Panc1 (cell line): Measurements from ENCODE around the gene KLHL35. TPM values are rescaled to one million over a fixed set of nuclear protein-coding genes. Genes with fewer than 3 reads are reported as not detected.

Source experiments
- ATAC-seq: fragments of 200-7000 bp; cut with Tn5 transposase; 2 replicates; pipeline ENCODE4 v1.9.1; 2020; ENCODE audit warnings: mild to moderate bottlenecking, moderate library complexity
- BruUV-seq: library from RNA; stranded (reverse); fragments of 400-500 nt; replicated peaks from 2 replicates; lab custom pipeline; 2021; lab: Mats Ljungman, UMichigan
- CTCF ChIA-PET: fragments of 300-600 bp; sonication (Branson Sonifier 250); formaldehyde crosslinking; loops from one replicate; lab custom pipeline; 2022; ENCODE audit warnings: antibody characterized with exemption; lab: Charles Lee
- POLR2A ChIA-PET: fragments of 300-600 bp; sonication (Branson Sonifier 250); formaldehyde crosslinking; loops from one replicate; lab custom pipeline; 2022; ENCODE audit warnings: antibody characterized with exemption; lab: Charles Lee
- DNase-seq: peaks from one replicate; pipeline ENCODE4 v3.0.0-alpha.2; 2010; ENCODE audit warnings: low read depth, low spot score
- H3K27ac ChIP-seq: 2 replicates; pipeline ENCODE4 v1.5.1; 2011; ENCODE audit warnings: mild to moderate bottlenecking, low read length, inconsistent platforms
- H3K27me3 ChIP-seq: fragments of 200-500 bp; sonication (Bioruptor generic); 2 replicates; pipeline ENCODE4 v1.6.0; 2014; ENCODE audit warnings: low read length, inconsistent platforms; ENCODE audit not compliant: control insufficient read depth, insufficient read depth
- H3K36me3 ChIP-seq: fragments of 200-500 bp; sonication (Bioruptor generic); 2 replicates; pipeline ENCODE4 v1.5.1; 2014; ENCODE audit warnings: inconsistent platforms, mild to moderate bottlenecking, low read length, moderate library complexity; ENCODE audit not compliant: control insufficient read depth, insufficient read depth
- H3K4me1 ChIP-seq: 2 replicates; pipeline ENCODE4 v1.5.1; 2011; ENCODE audit warnings: inconsistent platforms, mild to moderate bottlenecking, low read length, moderate library complexity; ENCODE audit not compliant: control insufficient read depth, insufficient read depth
- H3K4me3 ChIP-seq, 2 experiments: 2 replicates each; pipeline ENCODE4 v1.5.1; 2011 to 2012; ENCODE audit warnings: low read depth in 2 of 2, low read length in 2 of 2, mild to moderate bottlenecking in 2 of 2, inconsistent platforms in 1 of 2, moderate library complexity in 1 of 2
- H3K9me3 ChIP-seq: fragments of 200-500 bp; sonication (Bioruptor generic); 2 replicates; pipeline ENCODE4 v1.5.1; 2014; ENCODE audit warnings: low read depth, mild to moderate bottlenecking, inconsistent platforms, low read length, moderate library complexity; ENCODE audit not compliant: control insufficient read depth, insufficient read depth
- POLR2AphosphoS5 ChIP-seq: IDR thresholded peaks from 2 replicates; pipeline ENCODE4 v1.6.1; 2012; ENCODE audit warnings: mild to moderate bottlenecking, low read depth, low read length, moderate library complexity
- SIN3A ChIP-seq: IDR thresholded peaks from 2 replicates; pipeline ENCODE4 v1.6.1; 2012; ENCODE audit warnings: low read depth, mild to moderate bottlenecking, low read length, moderate library complexity, borderline replicate concordance; ENCODE audit not compliant: insufficient read depth
- TCF7L2 ChIP-seq: IDR thresholded peaks from 2 replicates; pipeline ENCODE4 v1.6.1; 2011; ENCODE audit warnings: mild to moderate bottlenecking, low read depth, low read length, inconsistent platforms
- in situ Hi-C: cut with HindIII; loops from 2 replicates; pipeline ENCODE4 v1.10.0; 2016; ENCODE audit warnings: low sequenced_read_pairs, low pct_unique_long_range_greater_than_20kb
- intact Hi-C: fragments of 100-400 bp; cut with micrococcal nuclease; formaldehyde crosslinking; loops from one replicate; pipeline ENCODE4 v1.10.0; 2022; ENCODE audit not compliant: unreplicated experiment
- total RNA-seq: library from RNA; stranded (reverse); gene quantifications from one replicate; pipeline ENCODE4 v1.2.1, GENCODE V29; 2021; ENCODE audit not compliant: unreplicated experiment
- TF ChIP-seq, protein P1 (sequence below): fragments of 450-650 bp; IDR thresholded peaks from 2 replicates; pipeline ENCODE4 v1.5.1; 2017; ENCODE audit warnings: mild to moderate bottlenecking
- TF ChIP-seq, protein P2 (sequence below), 2 experiments: IDR thresholded peaks; 2 replicates each; pipeline ENCODE4 v1.6.1; 2011 to 2012; ENCODE audit warnings: low read depth in 2 of 2, control low read depth in 1 of 2, low read length in 1 of 2, mild to moderate bottlenecking in 1 of 2, moderate library complexity in 1 of 2; ENCODE audit not compliant: insufficient read depth in 1 of 2

KLHL35 gene
- total RNA-seq, 1 experiment from 2014 or later: 10.9 TPM

GRCh38 chr11:75467881-75468280 lies 34.9 kb upstream of the KLHL35 start:
- in situ Hi-C loops (no loop called here), intact Hi-C loops (no loop called here)
- no peak overlapping the region for H3K27ac ChIP-seq
- no peak for DNase-seq
- TF ChIP-seq, protein P1, sequence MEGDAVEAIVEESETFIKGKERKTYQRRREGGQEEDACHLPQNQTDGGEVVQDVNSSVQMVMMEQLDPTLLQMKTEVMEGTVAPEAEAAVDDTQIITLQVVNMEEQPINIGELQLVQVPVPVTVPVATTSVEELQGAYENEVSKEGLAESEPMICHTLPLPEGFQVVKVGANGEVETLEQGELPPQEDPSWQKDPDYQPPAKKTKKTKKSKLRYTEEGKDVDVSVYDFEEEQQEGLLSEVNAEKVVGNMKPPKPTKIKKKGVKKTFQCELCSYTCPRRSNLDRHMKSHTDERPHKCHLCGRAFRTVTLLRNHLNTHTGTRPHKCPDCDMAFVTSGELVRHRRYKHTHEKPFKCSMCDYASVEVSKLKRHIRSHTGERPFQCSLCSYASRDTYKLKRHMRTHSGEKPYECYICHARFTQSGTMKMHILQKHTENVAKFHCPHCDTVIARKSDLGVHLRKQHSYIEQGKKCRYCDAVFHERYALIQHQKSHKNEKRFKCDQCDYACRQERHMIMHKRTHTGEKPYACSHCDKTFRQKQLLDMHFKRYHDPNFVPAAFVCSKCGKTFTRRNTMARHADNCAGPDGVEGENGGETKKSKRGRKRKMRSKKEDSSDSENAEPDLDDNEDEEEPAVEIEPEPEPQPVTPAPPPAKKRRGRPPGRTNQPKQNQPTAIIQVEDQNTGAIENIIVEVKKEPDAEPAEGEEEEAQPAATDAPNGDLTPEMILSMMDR: no peak
- TF ChIP-seq TCF7L2 (no peak), POLR2AphosphoS5 (no peak), SIN3A (no peak)
- TF ChIP-seq, protein P2, sequence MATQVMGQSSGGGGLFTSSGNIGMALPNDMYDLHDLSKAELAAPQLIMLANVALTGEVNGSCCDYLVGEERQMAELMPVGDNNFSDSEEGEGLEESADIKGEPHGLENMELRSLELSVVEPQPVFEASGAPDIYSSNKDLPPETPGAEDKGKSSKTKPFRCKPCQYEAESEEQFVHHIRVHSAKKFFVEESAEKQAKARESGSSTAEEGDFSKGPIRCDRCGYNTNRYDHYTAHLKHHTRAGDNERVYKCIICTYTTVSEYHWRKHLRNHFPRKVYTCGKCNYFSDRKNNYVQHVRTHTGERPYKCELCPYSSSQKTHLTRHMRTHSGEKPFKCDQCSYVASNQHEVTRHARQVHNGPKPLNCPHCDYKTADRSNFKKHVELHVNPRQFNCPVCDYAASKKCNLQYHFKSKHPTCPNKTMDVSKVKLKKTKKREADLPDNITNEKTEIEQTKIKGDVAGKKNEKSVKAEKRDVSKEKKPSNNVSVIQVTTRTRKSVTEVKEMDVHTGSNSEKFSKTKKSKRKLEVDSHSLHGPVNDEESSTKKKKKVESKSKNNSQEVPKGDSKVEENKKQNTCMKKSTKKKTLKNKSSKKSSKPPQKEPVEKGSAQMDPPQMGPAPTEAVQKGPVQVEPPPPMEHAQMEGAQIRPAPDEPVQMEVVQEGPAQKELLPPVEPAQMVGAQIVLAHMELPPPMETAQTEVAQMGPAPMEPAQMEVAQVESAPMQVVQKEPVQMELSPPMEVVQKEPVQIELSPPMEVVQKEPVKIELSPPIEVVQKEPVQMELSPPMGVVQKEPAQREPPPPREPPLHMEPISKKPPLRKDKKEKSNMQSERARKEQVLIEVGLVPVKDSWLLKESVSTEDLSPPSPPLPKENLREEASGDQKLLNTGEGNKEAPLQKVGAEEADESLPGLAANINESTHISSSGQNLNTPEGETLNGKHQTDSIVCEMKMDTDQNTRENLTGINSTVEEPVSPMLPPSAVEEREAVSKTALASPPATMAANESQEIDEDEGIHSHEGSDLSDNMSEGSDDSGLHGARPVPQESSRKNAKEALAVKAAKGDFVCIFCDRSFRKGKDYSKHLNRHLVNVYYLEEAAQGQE (IDR thresholded peaks at IDR 0.05; ENCODE audit: insufficient read depth in 1 of 2, low read depth in 2 of 2, low read length in 1 of 2): no peak
- no peak for ATAC-seq
- BruUV-seq: no TSS peak
- no peaks in the 10 kb centered on the region for H3K9me3 ChIP-seq
- H3K36me3 ChIP-seq: no peaks in the 10 kb centered on the region
- ChIA-PET POLR2A (no interaction called here), CTCF (no interaction called here)
- no peaks in the 10 kb centered on the region for H3K27me3 ChIP-seq
- no peak overlapping the region for H3K4me3 ChIP-seq
- H3K4me1 ChIP-seq: no peaks in the 10 kb centered on the region

DNA sequence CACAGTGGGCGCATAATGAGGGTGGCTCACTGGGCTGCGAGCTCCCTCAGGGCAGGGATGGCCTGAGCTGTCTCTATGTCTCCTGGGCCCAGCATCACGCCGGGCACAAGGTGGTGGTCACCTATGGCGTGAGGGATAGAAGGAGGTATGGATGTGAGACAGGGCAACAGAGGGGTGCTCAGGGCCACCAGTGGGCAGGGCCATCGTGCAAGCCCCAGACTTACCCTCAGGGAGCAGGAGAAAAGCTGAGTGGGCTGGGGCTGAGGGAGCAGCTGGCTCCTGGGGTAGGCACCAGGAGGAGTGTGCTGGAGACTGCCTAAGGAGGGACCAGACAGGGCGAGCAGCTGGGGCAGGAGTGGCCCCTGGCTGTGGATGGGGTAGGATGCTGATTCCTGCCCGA lies 34.3 kb upstream of the KLHL35 start:
- H3K4me3 ChIP-seq: no peak overlapping the region
- H3K4me1 ChIP-seq: no peaks in the 10 kb centered on the region
- no peak overlapping the region for H3K27ac ChIP-seq
- no peaks in the 10 kb centered on the region for H3K36me3 ChIP-seq
- TF ChIP-seq SIN3A (no peak), POLR2AphosphoS5 (no peak), TCF7L2 (no peak)
- TF ChIP-seq, protein P1: no peak
- TF ChIP-seq, protein P2 (IDR thresholded peaks at IDR 0.05; ENCODE audit: insufficient read depth in 1 of 2, low read depth in 2 of 2, low read length in 1 of 2): no peak
- BruUV-seq: no TSS peak
- CTCF ChIA-PET: no interaction called here
- ATAC-seq (no peak), DNase-seq (no peak)
- intact Hi-C loops: no loop called here
- POLR2A ChIA-PET: no interaction called here
- no peaks in the 10 kb centered on the region for H3K9me3 ChIP-seq
- H3K27me3 ChIP-seq: no peaks in the 10 kb centered on the region
- in situ Hi-C loops: no loop called here
